HL-60 (cell line): ENCODE data around the gene PACRGL.

Source experiments
- DNase-seq, 2 experiments: peaks; one replicate each; pipeline ENCODE4 v3.0.0-alpha.2; 2010 to 2020; ENCODE audit warnings: low read depth in 1 of 2, low spot score in 1 of 2
- H3K27ac ChIP-seq: fragments of 250-450 bp; sonication (Bioruptor Pico); replicated peaks from 2 replicates; pipeline ENCODE4 v1.5.1; 2020; ENCODE audit warnings: mild to moderate bottlenecking, moderate library complexity
- H3K27me3 ChIP-seq: fragments of 250-450 bp; sonication (Bioruptor Pico); 2 replicates; pipeline ENCODE4 v1.5.1; 2021; ENCODE audit warnings: mild to moderate bottlenecking, moderate library complexity; ENCODE audit not compliant: insufficient read depth, poor library complexity, severe bottlenecking
- H3K4me3 ChIP-seq: replicated peaks from 2 replicates; pipeline ENCODE4 v1.5.1; 2011; ENCODE audit warnings: mild to moderate bottlenecking, control low read depth, low read length; ENCODE audit not compliant: insufficient read depth
- CTCF ChIP-seq: IDR thresholded peaks from one replicate; pipeline ENCODE4 v1.5.1; 2011; ENCODE audit warnings: low read length, control low read depth, inconsistent platforms; ENCODE audit not compliant: insufficient read depth
- GABPA ChIP-seq: IDR thresholded peaks from 2 replicates; pipeline ENCODE4 v1.6.1; 2012; ENCODE audit warnings: low read depth
- POLR2AphosphoS5 ChIP-seq: IDR thresholded peaks from 2 replicates; pipeline ENCODE4 v1.6.1; 2012; ENCODE audit warnings: low read depth
- REST ChIP-seq: IDR thresholded peaks from 2 replicates; pipeline ENCODE4 v1.6.1; 2012; ENCODE audit warnings: low read depth; ENCODE audit not compliant: insufficient replicate concordance
- SPI1 ChIP-seq: IDR thresholded peaks from 2 replicates; pipeline ENCODE4 v1.6.1; 2012; ENCODE audit warnings: low read depth, mild to moderate bottlenecking, borderline replicate concordance

PACRGL gene

GRCh38 chr4:20672262-20672661 is 28.0 kb upstream of the PACRGL start:
- no peak for DNase-seq
- TF ChIP-seq GABPA: no peak
- TF ChIP-seq POLR2AphosphoS5: no peak
- TF ChIP-seq SPI1: no peak
- no peak for TF ChIP-seq REST
- no peak for TF ChIP-seq CTCF
- Histone ChIP-seq H3K27ac (no peak overlapping the region), H3K4me3 (no peak overlapping the region), H3K27me3 (no peaks in the 10 kb centered on the region)

GRCh38 chr4:20675786-20676185 is 24.5 kb upstream of the PACRGL start:
- Histone ChIP-seq H3K27me3 (no peaks in the 10 kb centered on the region), H3K4me3 (no peak overlapping the region), H3K27ac (no peak overlapping the region)
- no peak for DNase-seq
- no peak for TF ChIP-seq POLR2AphosphoS5
- TF ChIP-seq REST: no peak
- TF ChIP-seq SPI1: no peak
- no peak for TF ChIP-seq GABPA
- TF ChIP-seq CTCF: no peak

GRCh38 chr4:20676501-20677197 is 23.6 kb upstream of the PACRGL start:
- TF ChIP-seq CTCF: no peak
- TF ChIP-seq POLR2AphosphoS5: no peak
- no peak for TF ChIP-seq REST
- TF ChIP-seq SPI1: no peak
- TF ChIP-seq GABPA: no peak
- Histone ChIP-seq H3K27ac (no peak overlapping the region), H3K4me3 (no peak overlapping the region), H3K27me3 (no peaks in the 10 kb centered on the region)
- DNase-seq: no peak
